ENCODE data around the gene HSPB9.

DNA sequence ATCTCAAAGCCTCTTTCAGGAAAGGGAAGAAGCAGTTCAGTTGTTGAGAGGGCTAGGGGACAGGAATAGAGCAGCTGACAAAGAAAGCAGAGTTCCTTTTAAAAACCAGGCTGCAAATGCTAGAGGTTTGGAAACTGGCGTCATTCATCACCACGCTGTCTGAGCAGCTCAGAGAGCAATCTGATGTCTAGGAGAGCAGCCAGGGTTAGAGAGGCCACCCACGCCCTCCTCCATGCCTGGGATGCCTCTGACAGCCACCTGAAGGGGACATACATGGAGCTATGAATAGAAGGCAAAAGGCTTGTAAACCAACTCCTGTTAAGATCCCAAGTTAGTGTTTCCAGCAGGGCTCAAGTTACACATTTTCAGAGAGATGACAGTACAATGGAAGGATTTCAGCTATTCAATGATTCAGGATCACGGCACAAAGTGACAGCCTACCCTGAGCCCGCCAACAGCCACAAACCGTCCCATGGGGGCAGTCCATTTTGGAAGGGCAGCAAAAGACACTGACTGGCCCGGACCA lies 19.8 kb downstream of the HSPB9 start:
- TF ChIP-seq, protein P1, sequence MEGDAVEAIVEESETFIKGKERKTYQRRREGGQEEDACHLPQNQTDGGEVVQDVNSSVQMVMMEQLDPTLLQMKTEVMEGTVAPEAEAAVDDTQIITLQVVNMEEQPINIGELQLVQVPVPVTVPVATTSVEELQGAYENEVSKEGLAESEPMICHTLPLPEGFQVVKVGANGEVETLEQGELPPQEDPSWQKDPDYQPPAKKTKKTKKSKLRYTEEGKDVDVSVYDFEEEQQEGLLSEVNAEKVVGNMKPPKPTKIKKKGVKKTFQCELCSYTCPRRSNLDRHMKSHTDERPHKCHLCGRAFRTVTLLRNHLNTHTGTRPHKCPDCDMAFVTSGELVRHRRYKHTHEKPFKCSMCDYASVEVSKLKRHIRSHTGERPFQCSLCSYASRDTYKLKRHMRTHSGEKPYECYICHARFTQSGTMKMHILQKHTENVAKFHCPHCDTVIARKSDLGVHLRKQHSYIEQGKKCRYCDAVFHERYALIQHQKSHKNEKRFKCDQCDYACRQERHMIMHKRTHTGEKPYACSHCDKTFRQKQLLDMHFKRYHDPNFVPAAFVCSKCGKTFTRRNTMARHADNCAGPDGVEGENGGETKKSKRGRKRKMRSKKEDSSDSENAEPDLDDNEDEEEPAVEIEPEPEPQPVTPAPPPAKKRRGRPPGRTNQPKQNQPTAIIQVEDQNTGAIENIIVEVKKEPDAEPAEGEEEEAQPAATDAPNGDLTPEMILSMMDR (IDR thresholded peaks at IDR 0.05): no peak
- TF ChIP-seq EP300 (IDR thresholded peaks at IDR 0.05): no peak
- TF ChIP-seq POLR2A (IDR thresholded peaks at IDR 0.05): no peak
